Measurements from ENCODE around the gene TLE1. TPM values are rescaled to one million over a fixed set of nuclear protein-coding genes. Genes with fewer than 3 reads are reported as not detected.

Gene TLE1
- total RNA-seq, 1 experiment from 2014 or later = 17.3 TPM

- Histone ChIP-seq H3K79me2 (ENCODE audit: insufficient read depth, low read length) (no peaks in the 10 kb centered on the region), H3K27ac (ENCODE audit: low read depth, low read length) (no peak overlapping the region), H3K9me2 (ENCODE audit: insufficient read depth) (no peaks in the 10 kb centered on the region), H3K4me3 (replicated peaks in 1 of 2; ENCODE audit: low read depth in 1 of 2, low read length in 2 of 2) (no peak overlapping the region), H3K9me3 (ENCODE audit: control insufficient read depth in 1 of 2, insufficient read depth in 1 of 2, low read depth in 1 of 2, low read length in 2 of 2) (no peaks in the 10 kb centered on the region), H3K4me2 (ENCODE audit: low read length) (no peak overlapping the region), H2AFZ (ENCODE audit: low read depth, low read length, poor library complexity, severe bottlenecking) (no peak overlapping the region), H3K9ac (ENCODE audit: low read length) (no peak overlapping the region), H3K36me3 (ENCODE audit: control insufficient read depth in 1 of 2, insufficient read depth in 2 of 2, low read length in 2 of 2) (no peaks in the 10 kb centered on the region), H4K20me1 (ENCODE audit: insufficient read depth) (no peaks in the 10 kb centered on the region), H3K4me1 (ENCODE audit: control insufficient read depth in 1 of 2, insufficient read depth in 2 of 2, low read length in 2 of 2) (no peaks in the 10 kb centered on the region), H3K27me3 (ENCODE audit: insufficient read depth, low read length) (no peaks in the 10 kb centered on the region)
- ChIA-PET RAD21 (ENCODE audit: low non-redundant PET in 1 of 2, low total read pairs in 2 of 2, uncharacterized antibody in 2 of 2, unreplicated experiment in 2 of 2) (no interaction called here), CTCF (no interaction called here), POLR2A (no interaction called here)
- BruUV-seq (replicated peaks) = no TSS peak
- TF ChIP-seq ATF3 (IDR thresholded peaks at IDR 0.05) = no peak
- TF ChIP-seq CEBPB (IDR thresholded peaks at IDR 0.05; ENCODE audit: low read depth) = no peak
- TF ChIP-seq CTCF (IDR thresholded peaks at IDR 0.05 in 2 of 3, conservative IDR thresholded peaks at IDR 0.05 in 1 of 3; ENCODE audit: borderline replicate concordance in 1 of 3, insufficient read depth in 1 of 3, low read depth in 2 of 3, low read length in 2 of 3) = no peak
- TF ChIP-seq ZFX (IDR thresholded peaks at IDR 0.05) = no peak
- TF ChIP-seq SP1 (IDR thresholded peaks at IDR 0.05; ENCODE audit: low read depth) = no peak
- TF ChIP-seq YY1 (IDR thresholded peaks at IDR 0.05; ENCODE audit: extremely low read depth, insufficient replicate concordance, low read depth, low read length) = no peak
- TF ChIP-seq ELF1 (IDR thresholded peaks at IDR 0.05; ENCODE audit: borderline replicate concordance, low read depth) = no peak
- no peak for TF ChIP-seq SIN3A (IDR thresholded peaks at IDR 0.05; ENCODE audit: low read depth)
- no peak for TF ChIP-seq EZH2phosphoT487 (IDR thresholded peaks at IDR 0.05; ENCODE audit: borderline replicate concordance)
- TF ChIP-seq TCF7L2 (IDR thresholded peaks at IDR 0.05; ENCODE audit: borderline replicate concordance, extremely low read depth, insufficient read depth, insufficient read length) = no peak
- no peak for TF ChIP-seq POLR2A (IDR thresholded peaks at IDR 0.05; ENCODE audit: borderline replicate concordance, extremely low read depth, insufficient read depth, insufficient read length)
- TF ChIP-seq FOSL1 (IDR thresholded peaks at IDR 0.05; ENCODE audit: low read depth) = no peak
- no peak for TF ChIP-seq EZH2 (IDR thresholded peaks at IDR 0.05)
- TF ChIP-seq POLR2AphosphoS5 (IDR thresholded peaks at IDR 0.05; ENCODE audit: low read depth, low read length) = no peak
- no peak for TF ChIP-seq REST (IDR thresholded peaks at IDR 0.05; ENCODE audit: low read depth)
- no peak for TF ChIP-seq EGR1 (IDR thresholded peaks at IDR 0.05; ENCODE audit: low read depth)
- no peak for TF ChIP-seq JUND (IDR thresholded peaks at IDR 0.05)
- TF ChIP-seq CBX3 (IDR thresholded peaks at IDR 0.05; ENCODE audit: low read depth) = no peak
- ATAC-seq (no peak), DNase-seq (ENCODE audit: low read depth, low spot score) (no peak)
- intact Hi-C loops (cut with micrococcal nuclease) = no loop called here
These were observed 16.2 kb upstream of the TLE1 start for GRCh38 chr9:81705578-81705977.

Data from HCT116 (cell line).